ENCODE measurements around the gene PDCD6IP.

DNA sequence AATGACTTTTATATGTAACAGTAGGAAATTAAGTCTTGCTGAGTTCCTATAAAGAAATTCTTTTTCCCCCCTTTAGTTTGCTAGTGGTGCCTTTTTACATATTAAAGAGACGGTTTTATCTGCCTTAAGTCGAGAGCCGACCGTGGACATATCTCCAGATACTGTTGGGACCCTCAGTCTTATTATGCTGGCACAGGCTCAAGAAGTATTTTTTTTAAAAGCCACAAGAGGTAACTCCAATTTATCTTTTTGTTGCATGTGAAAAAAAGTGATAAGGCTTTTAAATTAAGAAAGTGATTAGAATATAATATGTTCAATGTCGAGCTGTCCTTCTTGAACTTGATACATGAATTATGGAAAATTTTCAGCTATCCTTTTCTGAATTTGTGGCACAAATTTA lies 26.7 kb downstream of the PDCD6IP start:
- no peak for TF ChIP-seq POLR2A (IDR thresholded peaks at IDR 0.05; ENCODE audit: low read depth, low read length)
- TF ChIP-seq TAF1 (IDR thresholded peaks at IDR 0.05; ENCODE audit: low read depth, low read length), result no peak
- no peak for TF ChIP-seq POLR2AphosphoS5 (IDR thresholded peaks at IDR 0.05; ENCODE audit: low read depth, low read length)
- TF ChIP-seq POU2F2 (IDR thresholded peaks at IDR 0.05; ENCODE audit: low read depth, low read length), result no peak
- TF ChIP-seq PAX5 (IDR thresholded peaks at IDR 0.05; ENCODE audit: insufficient read depth, low read length, severe bottlenecking), result no peak
- no peak for TF ChIP-seq SPI1 (IDR thresholded peaks at IDR 0.05; ENCODE audit: low read depth, low read length)
